Stimulated activated CD8-positive, alpha-beta memory T cell treated with anti-CD3 and anti-CD28 coated beads, Interleukin-2, amount 100 ng/mL, for 48 hours (primary cell): ENCODE data around the gene PKD1.

ENCODE experiments used
- DNase-seq, 2 donors: peaks; one replicate each; pipeline ENCODE4 v3.0.0-alpha.2; 2020; ENCODE audit warnings: low read depth in 2 of 2

The PKD1 gene

GRCh38 chr16:2074071-2074470 is 61.6 kb downstream of the PKD1 start:
- no peak for DNase-seq

GRCh38 chr16:2072926-2073325 is 62.8 kb downstream of the PKD1 start:
- DNase-seq, result no peak

- DNase-seq, result no peak
Measured at GRCh38 chr16:2071454-2072202, 64.1 kb downstream of the PKD1 start.

- no peak for DNase-seq
Measured at GRCh38 chr16:2070576-2071453, 64.9 kb downstream of the PKD1 start.

- DNase-seq, result no peak
Measured at GRCh38 chr16:2066139-2066538, 69.6 kb downstream of the PKD1 start.

- no peak for DNase-seq
Measured at GRCh38 chr16:2064368-2064945, 71.2 kb downstream of the PKD1 start.

GRCh38 chr16:2063861-2064260 is 71.8 kb downstream of the PKD1 start:
- DNase-seq, result no peak

GRCh38 chr16:2062801-2063200 is 72.9 kb downstream of the PKD1 start:
- no peak for DNase-seq

GRCh38 chr16:2061526-2061925 is 74.2 kb downstream of the PKD1 start:
- no peak for DNase-seq

- no peak for DNase-seq
Measured at GRCh38 chr16:2061023-2061422, 74.7 kb downstream of the PKD1 start.

- no peak for DNase-seq
Measured at GRCh38 chr16:2060346-2060745, 75.4 kb downstream of the PKD1 start.

- DNase-seq, result no peak
Measured at GRCh38 chr16:2058872-2059271, 76.8 kb downstream of the PKD1 start.

- DNase-seq, result no peak
Measured at GRCh38 chr16:2058420-2058819, 77.3 kb downstream of the PKD1 start.

- no peak for DNase-seq
Measured at GRCh38 chr16:2057438-2057837, 78.3 kb downstream of the PKD1 start.

GRCh38 chr16:2056681-2057407 is 78.9 kb downstream of the PKD1 start:
- no peak for DNase-seq

- DNase-seq, result no peak
Measured at GRCh38 chr16:2056077-2056476, 79.6 kb downstream of the PKD1 start.

- no peak for DNase-seq
Measured at GRCh38 chr16:2054543-2055245, 81.0 kb downstream of the PKD1 start.

- no peak for DNase-seq
Measured at GRCh38 chr16:2053897-2054296, 81.8 kb downstream of the PKD1 start.

GRCh38 chr16:2053211-2053610 is 82.5 kb downstream of the PKD1 start:
- DNase-seq, result no peak

- no peak for DNase-seq
Measured at GRCh38 chr16:2048116-2048543, 87.6 kb downstream of the PKD1 start.
